Keratinocyte (primary cell): Measurements from ENCODE around the gene AUNIP. TPM values are rescaled to one million over a fixed set of nuclear protein-coding genes. Genes with fewer than 3 reads are reported as not detected.

Experiments used
- DNase-seq: peaks from one replicate; pipeline ENCODE4 v3.0.0-alpha.2; 2011; ENCODE audit warnings: low read depth, missing footprints, low spot score
- FAIRE-seq: peaks from 2 replicates; lab custom pipeline; 2011; peaks lifted over from hg19 to GRCh38; lab: Jason Lieb, UNC
- H2AFZ ChIP-seq: 2 replicates; pipeline ENCODE4 v1.6.0; 2012; ENCODE audit warnings: low read length, control low read depth, inconsistent platforms; ENCODE audit not compliant: control insufficient read depth
- H3K27ac ChIP-seq: 2 replicates; pipeline ENCODE4 v1.5.1; 2011; ENCODE audit warnings: low read length; ENCODE audit not compliant: control insufficient read depth, insufficient read depth
- H3K27me3 ChIP-seq: 3 replicates; pipeline ENCODE4 v1.6.0; 2011; ENCODE audit warnings: low read length; ENCODE audit not compliant: control insufficient read depth, insufficient read depth; ENCODE audit errors: extremely low read depth
- H3K36me3 ChIP-seq, 2 experiments: 2 replicates in 1 of 2; 3 replicates in 1 of 2; pipeline ENCODE4 v1.5.1; 2011; ENCODE audit warnings: low read length in 2 of 2, mild to moderate bottlenecking in 1 of 2; ENCODE audit not compliant: control insufficient read depth in 2 of 2, insufficient read depth in 2 of 2; ENCODE audit errors: extremely low read depth in 1 of 2
- H3K4me1 ChIP-seq: 3 replicates; pipeline ENCODE4 v1.5.1; 2011; ENCODE audit warnings: low read length; ENCODE audit not compliant: control insufficient read depth, insufficient read depth; ENCODE audit errors: extremely low read depth
- H3K4me2 ChIP-seq: 3 replicates; pipeline ENCODE4 v1.6.0; 2011; ENCODE audit warnings: low read depth, low read length; ENCODE audit not compliant: control insufficient read depth, insufficient read depth; ENCODE audit errors: extremely low read depth
- H3K4me3 ChIP-seq, 3 experiments: fragments of 200-600 bp in 1 of 3; sonication (generic) in 1 of 3; 2 replicates in 2 of 3; 3 replicates in 1 of 3; pipeline ENCODE4 v1.5.1; 2011 to 2016; ENCODE audit warnings: low read length in 3 of 3, mild to moderate bottlenecking in 3 of 3, control low read depth in 2 of 3, inconsistent platforms in 1 of 3, low read depth in 1 of 3, mixed read lengths in 1 of 3, mixed run types in 1 of 3, moderate library complexity in 1 of 3; ENCODE audit not compliant: control insufficient read depth in 2 of 3, insufficient read depth in 2 of 3; ENCODE audit errors: extremely low read depth in 1 of 3
- H3K79me2 ChIP-seq: 2 replicates; pipeline ENCODE4 v1.6.0; 2012; ENCODE audit warnings: low read length; ENCODE audit not compliant: control insufficient read depth, insufficient read depth
- H3K9ac ChIP-seq: 3 replicates; pipeline ENCODE4 v1.6.0; 2011; ENCODE audit warnings: low read length; ENCODE audit not compliant: control insufficient read depth, insufficient read depth; ENCODE audit errors: extremely low read depth
- H3K9me1 ChIP-seq: 3 replicates; pipeline ENCODE4 v1.6.0; 2011; ENCODE audit warnings: low read length; ENCODE audit not compliant: control insufficient read depth, insufficient read depth; ENCODE audit errors: extremely low read depth
- H3K9me3 ChIP-seq: 2 replicates; pipeline ENCODE4 v1.5.1; 2012; ENCODE audit warnings: low read depth, low read length; ENCODE audit not compliant: control insufficient read depth
- H4K20me1 ChIP-seq: 3 replicates; pipeline ENCODE4 v1.6.0; 2011; ENCODE audit warnings: low read length; ENCODE audit not compliant: control insufficient read depth, insufficient read depth; ENCODE audit errors: extremely low read depth
- EZH2 ChIP-seq: IDR thresholded peaks from one replicate; pipeline ENCODE4 v1.6.1; 2012; ENCODE audit warnings: inconsistent platforms, mild to moderate bottlenecking, low read length, moderate library complexity
- dilution Hi-C: fragments of 300-500 bp; cut with MboI; formaldehyde crosslinking; loops from one replicate; pipeline ENCODE4 v1.7.0; 2020; ENCODE audit warnings: low sequenced_read_pairs; ENCODE audit not compliant: extremely low pct_ligation_motif_present
- polyA plus RNA-seq, 5 experiments: library from polyadenylated mRNA; depleted of rRNA in 3 of 5; stranded (reverse) in 3 of 5; stranded (forward) in 1 of 5; unstranded in 1 of 5; fragments of >200 nt; gene quantifications; 1 replicate in 1 of 5; 2 replicates in 3 of 5; 3 replicates in 1 of 5; pipeline versions ENCODE4 v1.2.1 to v1.2.3, GENCODE V29; 2011 to 2012; ENCODE audit warnings: missing spikeins in 2 of 5, low read depth in 1 of 5, low replicate concordance in 1 of 5
- TF ChIP-seq, protein P1 (sequence below), 3 experiments: IDR thresholded peaks in 1 of 3; conservative IDR thresholded peaks in 1 of 3; optimal IDR thresholded peaks in 1 of 3; 2 replicates in 2 of 3; 3 replicates in 1 of 3; pipeline versions ENCODE3 to v1.5.1; 2011; ENCODE audit warnings: low read length in 3 of 3, mild to moderate bottlenecking in 3 of 3, moderate library complexity in 2 of 3, control low read depth in 1 of 3, inconsistent platforms in 1 of 3; ENCODE audit not compliant: insufficient read depth in 2 of 3; ENCODE audit errors: extremely low read depth in 1 of 3

AUNIP gene
- polyA plus RNA-seq, 1 donor (not counting 4 experiments of a cell fraction or from before 2014, with no cell fraction given): 9.3 TPM

- Histone ChIP-seq H3K9ac (peak overlapping the region; percentile 78), H3K4me1 (peaks cover 50% of the 10 kb centered on the region)
Measured at GRCh38 chr1:25874209-25874608, 15.0 kb upstream of the AUNIP start.

DNA sequence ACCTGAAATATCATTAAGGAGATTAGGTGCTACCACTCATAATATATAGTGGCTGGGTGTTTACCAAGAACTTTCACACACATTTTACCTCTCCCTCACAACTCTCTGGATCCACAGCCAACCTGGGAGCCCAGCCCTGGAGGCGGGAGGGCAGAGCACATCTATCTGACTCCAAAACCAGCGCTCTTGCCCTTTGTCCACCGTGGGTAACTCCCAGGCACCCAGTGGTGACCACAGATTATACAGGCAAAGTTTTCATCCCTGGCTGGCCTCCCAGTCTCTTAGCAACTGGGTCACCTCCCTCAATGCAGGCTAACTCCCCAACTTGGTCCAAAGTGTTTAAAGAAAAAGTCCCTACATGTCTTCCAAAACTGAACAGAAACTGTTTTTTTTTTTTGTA lies 13.9 kb upstream of the AUNIP start:
- no peak for DNase-seq
- H3K9me3 ChIP-seq: no peaks in the 10 kb centered on the region
- peaks cover 50% of the 10 kb centered on the region for H3K4me1 ChIP-seq
- no peaks in the 10 kb centered on the region for H3K9me1 ChIP-seq
- H3K27me3 ChIP-seq: no peaks in the 10 kb centered on the region
- dilution Hi-C loops: no loop called here
- no peaks in the 10 kb centered on the region for H4K20me1 ChIP-seq
- no peak for FAIRE-seq
- H3K36me3 ChIP-seq: peaks cover 5 to 12% of the 10 kb centered on the region in 2 experiments
- H3K9ac ChIP-seq: no peak overlapping the region
- H3K4me2 ChIP-seq: peak overlapping the region; percentile 35
- H2AFZ ChIP-seq: no peak overlapping the region
- H3K79me2 ChIP-seq: peaks cover 10% of the 10 kb centered on the region
- no peak overlapping the region for H3K4me3 ChIP-seq
- H3K27ac ChIP-seq: no peak overlapping the region
- TF ChIP-seq, protein P1, sequence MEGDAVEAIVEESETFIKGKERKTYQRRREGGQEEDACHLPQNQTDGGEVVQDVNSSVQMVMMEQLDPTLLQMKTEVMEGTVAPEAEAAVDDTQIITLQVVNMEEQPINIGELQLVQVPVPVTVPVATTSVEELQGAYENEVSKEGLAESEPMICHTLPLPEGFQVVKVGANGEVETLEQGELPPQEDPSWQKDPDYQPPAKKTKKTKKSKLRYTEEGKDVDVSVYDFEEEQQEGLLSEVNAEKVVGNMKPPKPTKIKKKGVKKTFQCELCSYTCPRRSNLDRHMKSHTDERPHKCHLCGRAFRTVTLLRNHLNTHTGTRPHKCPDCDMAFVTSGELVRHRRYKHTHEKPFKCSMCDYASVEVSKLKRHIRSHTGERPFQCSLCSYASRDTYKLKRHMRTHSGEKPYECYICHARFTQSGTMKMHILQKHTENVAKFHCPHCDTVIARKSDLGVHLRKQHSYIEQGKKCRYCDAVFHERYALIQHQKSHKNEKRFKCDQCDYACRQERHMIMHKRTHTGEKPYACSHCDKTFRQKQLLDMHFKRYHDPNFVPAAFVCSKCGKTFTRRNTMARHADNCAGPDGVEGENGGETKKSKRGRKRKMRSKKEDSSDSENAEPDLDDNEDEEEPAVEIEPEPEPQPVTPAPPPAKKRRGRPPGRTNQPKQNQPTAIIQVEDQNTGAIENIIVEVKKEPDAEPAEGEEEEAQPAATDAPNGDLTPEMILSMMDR (optimal IDR thresholded peaks at IDR 0.05 in 1 of 3, IDR thresholded peaks at IDR 0.05 in 1 of 3, conservative IDR thresholded peaks at IDR 0.05 in 1 of 3; ENCODE audit: extremely low read depth in 1 of 3, insufficient read depth in 2 of 3, low read length in 3 of 3): no peak
- no peak for TF ChIP-seq EZH2

More at GRCh38 chr1:25874209-25874608, 15.0 kb upstream of the AUNIP start:
- no peaks in the 10 kb centered on the region for H3K9me1 ChIP-seq
- no peaks in the 10 kb centered on the region for H3K9me3 ChIP-seq
- TF ChIP-seq EZH2: no peak
- TF ChIP-seq, protein P1 (optimal IDR thresholded peaks at IDR 0.05 in 1 of 3, IDR thresholded peaks at IDR 0.05 in 1 of 3, conservative IDR thresholded peaks at IDR 0.05 in 1 of 3; ENCODE audit: extremely low read depth in 1 of 3, insufficient read depth in 2 of 3, low read length in 3 of 3): no peak
- no peaks in the 10 kb centered on the region for H3K27me3 ChIP-seq
- H4K20me1 ChIP-seq: no peaks in the 10 kb centered on the region
- dilution Hi-C loops: no loop called here
- H3K36me3 ChIP-seq: peaks cover 5 to 12% of the 10 kb centered on the region in 2 experiments
- H3K4me2 ChIP-seq: peak overlapping the region; percentile 99
- peak overlapping the region; percentile 62 to 84 (median 83) for H3K4me3 ChIP-seq
- no peak for FAIRE-seq
- H3K27ac ChIP-seq: peak overlapping the region; percentile 61
- H3K79me2 ChIP-seq: peaks cover 10% of the 10 kb centered on the region
- H2AFZ ChIP-seq: no peak overlapping the region
- DNase-seq: no peak
